SK-N-MC (cell line): Measurements from ENCODE around the gene SYCE3.

Experiments
- DNase-seq: peaks from one replicate; pipeline ENCODE4 v3.0.0-alpha.2; 2011; ENCODE audit warnings: low read depth, low spot score
- H3K27ac ChIP-seq: fragments of 200-600 bp; sonication (generic); 2 replicates; pipeline ENCODE4 v1.5.1; 2016; ENCODE audit warnings: mixed run types
- H3K36me3 ChIP-seq: fragments of 200-600 bp; sonication (generic); 2 replicates; pipeline ENCODE4 v1.6.1; 2017; ENCODE audit warnings: antibody characterized with exemption, low read length, mixed read lengths; ENCODE audit not compliant: insufficient read depth
- H3K4me3 ChIP-seq: fragments of 200-600 bp; sonication (generic); 2 replicates; pipeline ENCODE4 v1.5.1; 2016
- H3K9ac ChIP-seq: fragments of 200-600 bp; sonication (generic); 2 replicates; pipeline ENCODE4 v1.8.0; 2017; ENCODE audit warnings: mixed run types, mixed read lengths; ENCODE audit not compliant: insufficient read length
- H3K9me3 ChIP-seq: fragments of 200-600 bp; sonication (generic); 2 replicates; pipeline ENCODE4 v1.6.1; 2017; ENCODE audit warnings: low read depth, mild to moderate bottlenecking, antibody characterized with exemption, low read length, moderate library complexity, mixed read lengths
- EZH2 ChIP-seq: fragments of 200-600 bp; sonication (generic); IDR thresholded peaks from one replicate; pipeline ENCODE4 v1.6.1; 2017; ENCODE audit warnings: antibody characterized with exemption
- FOXP2 ChIP-seq: optimal IDR thresholded peaks from 2 replicates; pipeline ENCODE3; 2011; ENCODE audit warnings: mild to moderate bottlenecking, moderate library complexity; ENCODE audit not compliant: insufficient read depth; ENCODE audit errors: extremely low read length, control extremely low read depth
- POLR2AphosphoS5 ChIP-seq: IDR thresholded peaks from 2 replicates; pipeline ENCODE4 v1.6.1; 2012; ENCODE audit warnings: mild to moderate bottlenecking, low read depth, low read length, borderline replicate concordance

SYCE3 gene

DNA sequence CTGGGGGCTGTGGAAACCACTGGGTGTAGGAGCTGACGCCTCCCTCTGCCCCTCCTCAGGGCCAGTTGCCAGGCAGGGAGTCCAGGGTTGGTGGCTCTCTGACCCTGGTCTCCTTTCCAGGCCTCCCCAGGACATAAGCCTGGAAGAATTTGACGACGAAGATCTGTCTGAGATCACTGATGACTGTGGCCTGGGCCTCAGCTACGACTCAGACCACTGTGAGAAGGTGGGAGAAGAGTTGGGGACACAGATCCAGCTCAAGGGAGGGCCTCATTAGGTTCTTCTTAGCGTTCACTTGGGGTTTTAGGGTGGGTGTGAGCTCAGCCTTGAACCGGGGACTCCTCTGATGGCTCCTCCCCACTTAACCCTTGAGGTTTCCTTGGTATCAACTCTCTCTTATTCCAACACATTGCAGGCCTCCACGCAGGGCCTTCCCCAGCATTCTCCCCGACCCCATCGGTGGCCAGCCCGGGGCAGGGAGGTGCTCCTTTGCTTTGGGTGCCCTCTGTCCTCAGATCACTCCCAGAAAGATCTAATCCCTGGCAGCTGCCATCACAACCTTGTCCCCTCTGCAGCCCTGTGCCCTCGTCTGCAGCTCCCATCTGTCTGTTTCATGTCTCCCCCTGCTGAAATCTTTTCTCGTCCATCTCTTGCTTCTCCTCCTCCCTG lies 39.1 kb upstream of the SYCE3 start:
- Histone ChIP-seq H3K36me3 (no peaks in the 10 kb centered on the region), H3K27ac (no peak overlapping the region), H3K4me3 (no peak overlapping the region), H3K9me3 (no peaks in the 10 kb centered on the region), H3K9ac (no peak overlapping the region)
- TF ChIP-seq FOXP2 = no peak
- no peak for DNase-seq

DNA sequence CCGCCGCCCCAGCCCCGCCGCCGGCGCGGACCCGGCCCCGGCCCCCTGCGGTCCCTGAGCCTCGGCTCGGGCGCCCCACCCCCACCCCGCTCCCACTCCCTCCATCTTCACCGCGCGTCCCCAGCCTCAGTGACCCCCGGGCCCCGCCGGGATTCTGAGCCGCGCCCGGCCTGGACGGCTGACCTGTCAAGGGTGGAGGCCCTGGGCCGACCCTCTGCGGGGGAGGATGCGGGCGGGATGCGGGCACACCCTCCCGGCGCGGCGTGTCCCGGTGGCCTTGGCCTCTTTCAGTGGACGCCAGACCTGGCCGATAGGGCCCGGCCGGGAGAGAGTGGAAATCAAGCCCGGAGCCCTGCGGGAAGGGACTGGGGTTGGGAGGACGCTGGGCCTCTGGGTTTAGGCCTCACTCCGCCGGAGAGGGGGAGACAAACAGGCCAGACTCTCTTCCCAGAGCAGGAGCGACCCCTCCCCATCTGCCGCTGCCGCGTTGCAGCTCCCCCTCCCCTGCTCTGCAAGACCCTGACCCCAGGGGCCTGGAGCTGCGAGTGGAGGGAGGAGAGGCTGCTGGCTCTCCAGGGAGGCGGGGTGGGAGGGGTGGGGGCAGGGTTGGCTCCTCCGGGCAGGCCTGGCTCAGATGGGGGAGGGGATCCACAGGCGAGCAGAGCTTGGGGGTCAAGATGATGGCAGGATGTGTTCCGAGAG lies 38.4 kb upstream of the SYCE3 start:
- H3K36me3 ChIP-seq = no peaks in the 10 kb centered on the region
- no peak overlapping the region for H3K27ac ChIP-seq
- H3K9ac ChIP-seq = no peak overlapping the region
- H3K9me3 ChIP-seq = no peaks in the 10 kb centered on the region
- TF ChIP-seq EZH2 = no peak
- no peak for TF ChIP-seq FOXP2
- TF ChIP-seq POLR2AphosphoS5 = no peak
- DNase-seq = no peak
- H3K4me3 ChIP-seq = no peak overlapping the region

DNA sequence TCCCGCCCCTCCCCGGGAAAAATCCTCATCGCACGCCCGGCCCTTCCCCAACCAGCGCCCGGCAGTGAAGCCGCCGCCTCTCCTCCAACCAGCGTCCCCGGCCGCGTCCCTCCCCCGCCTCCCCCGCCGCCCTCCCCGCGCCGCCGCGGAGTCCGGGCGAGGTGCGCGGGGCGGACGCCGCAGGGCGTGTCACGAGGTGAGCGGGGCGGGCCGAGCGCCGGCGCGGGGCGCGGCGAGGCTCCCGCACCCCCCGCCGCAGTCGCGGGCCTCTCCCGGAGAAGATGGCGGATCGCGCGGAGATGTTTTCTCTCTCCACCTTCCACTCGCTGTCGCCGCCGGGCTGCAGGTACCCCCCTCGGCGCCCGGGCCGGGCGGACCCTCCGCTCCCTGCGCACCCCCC lies 37.8 kb upstream of the SYCE3 start, which contains the start of gene MAPK8IP2:
TSS of gene MAPK8IP2 (plus strand) at position 256 of the 400 bp plus-strand sequence. CDS start at position 282, 26 bp downstream.
- Histone ChIP-seq H3K9me3 (no peaks in the 10 kb centered on the region), H3K36me3 (no peaks in the 10 kb centered on the region), H3K4me3 (no peak within 1 kb of the TSS), H3K27ac (no peak within 1 kb of the TSS), H3K9ac (no peak within 1 kb of the TSS)
- TF ChIP-seq POLR2AphosphoS5 (no peak), EZH2 (no peak), FOXP2 (no peak)
- no peak for DNase-seq

DNA sequence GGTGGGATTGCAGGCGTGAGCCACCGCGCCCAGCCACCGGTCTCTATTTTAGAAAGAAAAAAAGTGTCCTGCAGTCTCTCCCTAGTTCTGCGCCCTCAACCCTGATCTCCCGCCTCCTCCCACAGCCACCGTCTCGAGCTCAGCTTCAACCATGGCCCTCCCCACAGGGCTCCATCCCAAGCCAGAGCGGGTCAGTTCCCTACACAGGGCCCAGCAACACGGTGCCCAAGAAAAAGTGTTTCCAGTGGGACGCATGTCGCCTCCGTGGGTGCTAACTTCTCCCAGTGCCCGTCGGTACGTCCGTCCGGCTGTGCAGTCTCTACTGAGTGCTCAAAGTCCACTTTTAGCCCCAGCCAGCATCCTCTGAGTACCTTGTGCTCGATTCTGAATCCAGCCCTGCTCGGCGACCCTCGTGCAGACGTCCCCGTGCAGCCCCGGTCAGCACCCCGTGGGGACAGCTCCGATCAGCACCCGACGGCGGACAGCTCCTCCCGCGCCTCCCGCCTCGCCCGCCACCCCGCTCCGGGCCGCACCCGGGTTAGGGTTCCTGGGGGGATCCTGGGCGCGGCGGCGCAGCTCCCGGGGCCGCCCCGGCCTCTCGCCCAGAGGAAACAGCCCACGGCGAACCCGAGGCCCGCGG lies 37.2 kb upstream of the SYCE3 start:
- no peak for DNase-seq
- Histone ChIP-seq H3K9ac (no peak overlapping the region), H3K9me3 (no peaks in the 10 kb centered on the region), H3K4me3 (no peak overlapping the region), H3K36me3 (no peaks in the 10 kb centered on the region), H3K27ac (no peak overlapping the region)
- TF ChIP-seq POLR2AphosphoS5 (no peak), EZH2 (no peak), FOXP2 (no peak)

DNA sequence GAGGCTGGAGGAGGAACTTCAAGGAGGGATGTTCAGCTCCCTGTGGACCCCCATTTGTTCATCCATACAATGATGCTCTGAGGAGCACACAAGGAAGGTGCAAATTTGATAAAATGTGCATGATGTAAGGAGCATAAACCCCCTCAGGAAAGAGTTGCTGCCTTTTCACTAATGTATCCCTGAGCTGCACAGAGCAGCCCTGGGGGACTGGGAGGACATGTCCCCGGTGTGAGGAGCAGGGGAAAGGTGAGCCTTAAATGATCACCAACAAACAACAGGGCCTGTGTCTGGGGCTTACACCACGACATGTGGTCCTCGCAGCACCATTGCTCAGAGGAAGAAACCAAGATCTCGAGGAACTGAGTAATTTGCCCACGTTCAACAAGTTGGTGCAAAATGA lies 34.4 kb upstream of the SYCE3 start:
- no peak for TF ChIP-seq FOXP2
- no peak for TF ChIP-seq EZH2
- TF ChIP-seq POLR2AphosphoS5 = no peak
- H3K27ac ChIP-seq = no peak overlapping the region
- DNase-seq = no peak
- H3K36me3 ChIP-seq = no peaks in the 10 kb centered on the region
- no peaks in the 10 kb centered on the region for H3K9me3 ChIP-seq
- H3K4me3 ChIP-seq = no peak overlapping the region
- no peak overlapping the region for H3K9ac ChIP-seq

DNA sequence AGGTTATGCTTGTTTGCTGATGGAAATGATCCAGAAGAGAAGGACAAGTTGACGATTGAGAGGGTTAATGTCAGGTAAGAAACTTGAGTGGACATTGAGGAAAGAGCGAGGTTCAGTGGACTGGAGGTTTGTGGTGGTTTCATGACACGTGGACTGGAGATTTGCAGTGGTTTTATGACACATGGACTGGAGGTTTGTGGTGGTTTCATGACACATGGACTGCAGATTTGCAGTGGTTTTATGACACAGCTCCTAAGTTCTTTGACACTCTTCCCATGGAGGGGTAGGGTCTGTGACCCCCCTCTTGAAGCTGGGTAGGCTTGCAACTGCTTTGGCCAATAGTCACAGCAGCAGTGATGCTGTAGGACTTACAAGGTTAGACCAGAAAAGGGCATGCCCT lies 32.5 kb upstream of the SYCE3 start:
- TF ChIP-seq EZH2 (no peak), POLR2AphosphoS5 (no peak), FOXP2 (no peak)
- no peak overlapping the region for H3K9ac ChIP-seq
- no peak for DNase-seq
- H3K9me3 ChIP-seq = no peaks in the 10 kb centered on the region
- no peaks in the 10 kb centered on the region for H3K36me3 ChIP-seq
- H3K27ac ChIP-seq = no peak overlapping the region
- no peak overlapping the region for H3K4me3 ChIP-seq

DNA sequence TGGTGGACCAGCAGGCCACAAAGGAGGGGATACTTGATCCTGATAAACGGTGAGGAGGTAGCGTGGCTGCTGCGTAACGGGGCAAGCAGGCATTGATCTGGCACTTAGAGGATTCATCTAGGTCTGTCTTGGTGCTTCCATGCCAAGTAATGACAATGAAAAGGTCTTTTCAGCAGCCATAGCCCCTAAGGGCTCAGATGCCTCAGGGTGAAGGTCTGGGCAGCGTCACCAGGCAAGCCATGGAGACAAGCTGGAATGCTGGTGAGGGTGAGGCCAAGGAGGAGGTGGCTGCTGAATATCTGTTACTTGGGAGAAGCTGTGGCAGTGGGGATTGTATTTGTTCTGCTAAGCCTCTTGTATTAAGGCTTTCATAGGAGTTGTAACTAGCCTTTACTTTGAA lies 24.7 kb upstream of the SYCE3 start:
- Histone ChIP-seq H3K36me3 (no peaks in the 10 kb centered on the region), H3K9ac (no peak overlapping the region), H3K4me3 (no peak overlapping the region), H3K27ac (no peak overlapping the region), H3K9me3 (no peaks in the 10 kb centered on the region)
- DNase-seq = no peak
- TF ChIP-seq POLR2AphosphoS5 (no peak), FOXP2 (no peak), EZH2 (no peak)

DNA sequence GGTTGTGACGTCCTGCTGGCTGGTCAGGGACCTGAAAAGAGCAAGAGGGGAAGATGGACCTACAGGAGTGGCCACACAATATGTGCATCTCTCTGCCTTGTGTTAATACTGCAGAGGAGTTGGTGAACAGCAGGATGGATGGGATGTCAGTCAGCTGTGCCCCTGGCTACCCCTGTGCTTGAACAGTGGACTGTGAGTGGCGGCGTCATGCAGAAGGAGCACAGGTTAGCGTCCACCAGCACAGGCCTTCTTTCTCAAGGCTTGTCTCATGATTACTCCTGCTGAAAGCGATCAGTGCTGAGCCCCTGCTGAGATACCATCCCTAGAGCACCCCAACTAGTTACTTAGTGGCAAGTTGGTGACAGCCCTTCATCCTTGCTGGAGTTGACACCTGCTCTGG lies 23.7 kb upstream of the SYCE3 start:
- H3K4me3 ChIP-seq = no peak overlapping the region
- TF ChIP-seq FOXP2 (no peak), POLR2AphosphoS5 (no peak), EZH2 (no peak)
- H3K27ac ChIP-seq = no peak overlapping the region
- DNase-seq = no peak
- H3K9ac ChIP-seq = no peak overlapping the region
- no peaks in the 10 kb centered on the region for H3K9me3 ChIP-seq
- no peaks in the 10 kb centered on the region for H3K36me3 ChIP-seq
